HCT116 (cell line): ENCODE measurements around the gene JAG1. TPM values are rescaled to one million over a fixed set of nuclear protein-coding genes. Genes with fewer than 3 reads are reported as not detected.
A peak's percentile ranks its signal among the peaks of the same experiment; 100 is the strongest.

Experiments used
- ATAC-seq: fragments of 200-7000 bp; cut with Tn5 transposase; 2 replicates; pipeline ENCODE4 v1.9.1; 2020; ENCODE audit warnings: mild to moderate bottlenecking, moderate library complexity
- BruUV-seq: library from RNA; stranded (reverse); fragments of 400-500 nt; replicated peaks from 2 replicates; lab custom pipeline; 2021; lab: Mats Ljungman, UMichigan
- CTCF ChIA-PET: fragments of 300-600 bp; sonication (Branson Sonifier 250); formaldehyde crosslinking; loops from one replicate; lab custom pipeline; 2021; ENCODE audit warnings: antibody characterized with exemption; lab: Charles Lee
- POLR2A ChIA-PET: fragments of 300-600, 350-600 bp; sonication (Branson Sonifier 250); formaldehyde crosslinking; loops from one replicate; lab custom pipeline; 2021; ENCODE audit warnings: antibody characterized with exemption; lab: Charles Lee
- RAD21 ChIA-PET, 2 experiments: fragments of 300-600 bp; sonication (Branson Sonifier 250); formaldehyde crosslinking; loops; one replicate each; lab custom pipeline; 2023; ENCODE audit warnings: low total read pairs in 2 of 2; ENCODE audit not compliant: uncharacterized antibody in 2 of 2, unreplicated experiment in 2 of 2, low non-redundant PET in 1 of 2; lab: Charles Lee
- DNase-seq: peaks from one replicate; pipeline ENCODE4 v3.0.0-alpha.2; 2010; ENCODE audit warnings: low read depth, low spot score
- H2AFZ ChIP-seq: fragments of 200-600 bp; shearing (Covaris generic), sonication (generic); 2 replicates; pipeline ENCODE4 v1.6.1; 2017; ENCODE audit warnings: low read depth, mixed run types, mixed read lengths, antibody characterized with exemption, low read length; ENCODE audit not compliant: poor library complexity, severe bottlenecking
- H3K27ac ChIP-seq: 2 replicates; pipeline ENCODE4 v1.5.1; 2012; ENCODE audit warnings: low read depth, low read length
- H3K27me3 ChIP-seq: fragments of 200-600 bp; sonication (generic); 2 replicates; pipeline ENCODE4 v1.6.1; 2016; ENCODE audit warnings: mixed run types, low read length, mixed read lengths; ENCODE audit not compliant: insufficient read depth
- H3K36me3 ChIP-seq, 2 experiments: fragments of 200-500 bp in 1 of 2; fragments of 200-600 bp in 1 of 2; sonication (Bioruptor generic) in 1 of 2; sonication (generic) in 1 of 2; 2 replicates each; pipeline versions ENCODE4 v1.5.1 to v1.6.1; 2014 to 2016; ENCODE audit warnings: low read length in 2 of 2, inconsistent platforms in 1 of 2, mixed read lengths in 1 of 2, mixed run types in 1 of 2; ENCODE audit not compliant: insufficient read depth in 2 of 2, control insufficient read depth in 1 of 2
- H3K4me1 ChIP-seq, 2 experiments: fragments of 200-600 bp in 1 of 2; sonication (generic) in 1 of 2; 2 replicates each; pipeline versions ENCODE4 v1.5.1 to v1.6.1; 2012 to 2017; ENCODE audit warnings: low read length in 2 of 2, inconsistent platforms in 1 of 2, mild to moderate bottlenecking in 1 of 2, mixed read lengths in 1 of 2, mixed run types in 1 of 2, moderate library complexity in 1 of 2; ENCODE audit not compliant: insufficient read depth in 2 of 2, control insufficient read depth in 1 of 2
- H3K4me2 ChIP-seq: fragments of 200-600 bp; sonication (generic); 2 replicates; pipeline ENCODE4 v1.6.1; 2017; ENCODE audit warnings: mixed run types, low read length, mixed read lengths
- H3K4me3 ChIP-seq, 2 experiments: fragments of 200-600 bp in 1 of 2; sonication (generic) in 1 of 2; replicated peaks in 1 of 2; 2 replicates each; pipeline ENCODE4 v1.5.1; 2011 to 2016; ENCODE audit warnings: low read length in 2 of 2, control low read depth in 1 of 2, low read depth in 1 of 2, mild to moderate bottlenecking in 1 of 2, mixed read lengths in 1 of 2, mixed run types in 1 of 2
- H3K79me2 ChIP-seq: fragments of 200-600 bp; sonication (generic); 2 replicates; pipeline ENCODE4 v1.6.1; 2017; ENCODE audit warnings: mild to moderate bottlenecking, mixed run types, low read length, moderate library complexity, mixed read lengths; ENCODE audit not compliant: insufficient read depth
- H3K9ac ChIP-seq: fragments of 200-600 bp; sonication (generic); 2 replicates; pipeline ENCODE4 v1.6.1; 2016; ENCODE audit warnings: low read length, mixed read lengths
- H3K9me2 ChIP-seq: fragments of 200-600 bp; sonication (generic), shearing (Covaris generic); 2 replicates; pipeline ENCODE4 v1.6.1; 2017; ENCODE audit warnings: mixed run types, mild to moderate bottlenecking, moderate library complexity; ENCODE audit not compliant: insufficient read depth
- H3K9me3 ChIP-seq, 2 experiments: fragments of 200-500 bp in 1 of 2; fragments of 200-600 bp in 1 of 2; sonication (Bioruptor generic) in 1 of 2; sonication (generic) in 1 of 2; 2 replicates each; pipeline ENCODE4 v1.6.1; 2014 to 2017; ENCODE audit warnings: low read length in 2 of 2, mixed read lengths in 2 of 2, inconsistent platforms in 1 of 2, low read depth in 1 of 2, mild to moderate bottlenecking in 1 of 2, mixed run types in 1 of 2, moderate library complexity in 1 of 2; ENCODE audit not compliant: control insufficient read depth in 1 of 2, insufficient read depth in 1 of 2
- H4K20me1 ChIP-seq: fragments of 200-600 bp; sonication (generic), shearing (Covaris generic); 2 replicates; pipeline ENCODE4 v1.6.1; 2017; ENCODE audit warnings: mixed run types, mild to moderate bottlenecking, moderate library complexity; ENCODE audit not compliant: insufficient read depth
- ATF3 ChIP-seq: IDR thresholded peaks from 2 replicates; pipeline ENCODE4 v1.6.1; 2012
- CBX3 ChIP-seq: IDR thresholded peaks from 2 replicates; pipeline ENCODE4 v1.6.1; 2012; ENCODE audit warnings: low read depth
- EGR1 ChIP-seq: IDR thresholded peaks from 2 replicates; pipeline ENCODE4 v1.6.1; 2012; ENCODE audit warnings: low read depth
- ELF1 ChIP-seq: IDR thresholded peaks from 2 replicates; pipeline ENCODE4 v1.6.1; 2012; ENCODE audit warnings: low read depth, borderline replicate concordance
- EZH2phosphoT487 ChIP-seq: fragments of 200-600 bp; IDR thresholded peaks from 2 replicates; pipeline ENCODE4 v1.6.1; 2018; ENCODE audit warnings: antibody characterized with exemption, borderline replicate concordance
- JUND ChIP-seq: IDR thresholded peaks from 2 replicates; pipeline ENCODE4 v1.6.1; 2012
- MAX ChIP-seq: IDR thresholded peaks from 2 replicates; pipeline ENCODE4 v1.6.1; 2012
- REST ChIP-seq: IDR thresholded peaks from 2 replicates; pipeline ENCODE4 v1.6.1; 2012; ENCODE audit warnings: low read depth
- SIN3A ChIP-seq: IDR thresholded peaks from 2 replicates; pipeline ENCODE4 v1.6.1; 2012; ENCODE audit warnings: low read depth
- SP1 ChIP-seq: IDR thresholded peaks from 2 replicates; pipeline ENCODE4 v1.6.1; 2012; ENCODE audit warnings: low read depth
- SRF ChIP-seq: IDR thresholded peaks from 2 replicates; pipeline ENCODE4 v1.6.1; 2012; ENCODE audit warnings: low read depth
- ZBTB33 ChIP-seq: IDR thresholded peaks from 2 replicates; pipeline ENCODE4 v1.6.1; 2011; ENCODE audit warnings: mild to moderate bottlenecking, low read length, moderate library complexity; ENCODE audit not compliant: insufficient replicate concordance; ENCODE audit errors: extremely low read depth
- ZFX ChIP-seq: fragments of 450-650 bp; IDR thresholded peaks from 2 replicates; pipeline ENCODE4 v1.6.1; 2017
- intact Hi-C: fragments of 100-400 bp; cut with micrococcal nuclease; formaldehyde crosslinking; loops from 2 replicates; pipeline ENCODE4 v1.10.0; 2022
- total RNA-seq: library from RNA; stranded (reverse); gene quantifications from one replicate; pipeline ENCODE4 v1.2.1, GENCODE V29; 2021; ENCODE audit not compliant: unreplicated experiment

Gene JAG1
- total RNA-seq, 1 experiment from 2014 or later: 31.9 TPM

GRCh38 chr20:10661261-10661660 is 12.5 kb downstream of the JAG1 start:
- intact Hi-C loops: no loop called here
- H3K9me3 ChIP-seq: no peaks in the 10 kb centered on the region
- TF ChIP-seq JUND (no peak), REST (no peak)
- TF ChIP-seq, all 23 proteins: peak for 0
- Histone ChIP-seq H3K27ac (no peak overlapping the region), H3K27me3 (no peaks in the 10 kb centered on the region), H3K9ac (no peak overlapping the region), H4K20me1 (no peaks in the 10 kb centered on the region; the same call in 1 of the 2 replicates), H3K4me1 (peaks cover 5 to 18% of the 10 kb centered on the region in 2 experiments; a peak in 2 of 4 replicates), H3K4me2 (no peak overlapping the region), H3K9me2 (no peaks in the 10 kb centered on the region), H2AFZ (no peak overlapping the region), H3K36me3 (peaks cover 39 to 60% of the 10 kb centered on the region in 2 experiments; a peak in 3 of 4 replicates), H3K79me2 (peaks cover 10% of the 10 kb centered on the region; the same call in 1 of the 2 replicates), H3K4me3 (no peak overlapping the region)
- ChIA-PET CTCF (no interaction called here), RAD21 (no interaction called here), POLR2A (no interaction called here)
- ATAC-seq (peak; percentile 14; the same call in 1 of the 2 replicates), DNase-seq (no peak)
- no TSS peak for BruUV-seq

GRCh38 chr20:10660661-10661060 is 13.1 kb downstream of the JAG1 start:
- ATAC-seq (no peak), DNase-seq (no peak)
- intact Hi-C loops: no loop called here
- ChIA-PET CTCF (no interaction called here), RAD21 (no interaction called here), POLR2A (no interaction called here)
- Histone ChIP-seq H3K4me1 (peaks cover 5 to 13% of the 10 kb centered on the region in 2 experiments; a peak in 2 of 4 replicates), H3K9ac (no peak overlapping the region), H3K27me3 (no peaks in the 10 kb centered on the region), H3K27ac (no peak overlapping the region), H4K20me1 (no peaks in the 10 kb centered on the region; the same call in 1 of the 2 replicates), H3K9me2 (no peaks in the 10 kb centered on the region), H3K4me2 (no peak overlapping the region), H3K36me3 (peaks cover 39 to 66% of the 10 kb centered on the region in 2 experiments; a peak in 3 of 4 replicates), H3K9me3 (no peaks in the 10 kb centered on the region), H3K4me3 (no peak overlapping the region), H2AFZ (no peak overlapping the region), H3K79me2 (peaks cover 4% of the 10 kb centered on the region; the same call in 1 of the 2 replicates)
- BruUV-seq: no TSS peak
- TF ChIP-seq SRF (no peak), SIN3A (no peak), CBX3 (no peak), EZH2phosphoT487 (no peak), ZBTB33 (no peak), ZFX (no peak), SP1 (no peak), MAX (no peak), EGR1 (no peak), ELF1 (no peak), ATF3 (no peak)
